Measurements from ENCODE around the gene C6orf136. TPM values are rescaled to one million over a fixed set of nuclear protein-coding genes. Genes with fewer than 3 reads are reported as not detected.
A peak's percentile ranks its signal among the peaks of the same experiment; 100 is the strongest.

C6orf136 gene
- total and polyA plus RNA-seq, 9 of the 15 experiments (the other 6 are each of a cell fraction or from before 2014, with no cell fraction given): 14.1 to 63.1 (median 18.4) TPM

DNA sequence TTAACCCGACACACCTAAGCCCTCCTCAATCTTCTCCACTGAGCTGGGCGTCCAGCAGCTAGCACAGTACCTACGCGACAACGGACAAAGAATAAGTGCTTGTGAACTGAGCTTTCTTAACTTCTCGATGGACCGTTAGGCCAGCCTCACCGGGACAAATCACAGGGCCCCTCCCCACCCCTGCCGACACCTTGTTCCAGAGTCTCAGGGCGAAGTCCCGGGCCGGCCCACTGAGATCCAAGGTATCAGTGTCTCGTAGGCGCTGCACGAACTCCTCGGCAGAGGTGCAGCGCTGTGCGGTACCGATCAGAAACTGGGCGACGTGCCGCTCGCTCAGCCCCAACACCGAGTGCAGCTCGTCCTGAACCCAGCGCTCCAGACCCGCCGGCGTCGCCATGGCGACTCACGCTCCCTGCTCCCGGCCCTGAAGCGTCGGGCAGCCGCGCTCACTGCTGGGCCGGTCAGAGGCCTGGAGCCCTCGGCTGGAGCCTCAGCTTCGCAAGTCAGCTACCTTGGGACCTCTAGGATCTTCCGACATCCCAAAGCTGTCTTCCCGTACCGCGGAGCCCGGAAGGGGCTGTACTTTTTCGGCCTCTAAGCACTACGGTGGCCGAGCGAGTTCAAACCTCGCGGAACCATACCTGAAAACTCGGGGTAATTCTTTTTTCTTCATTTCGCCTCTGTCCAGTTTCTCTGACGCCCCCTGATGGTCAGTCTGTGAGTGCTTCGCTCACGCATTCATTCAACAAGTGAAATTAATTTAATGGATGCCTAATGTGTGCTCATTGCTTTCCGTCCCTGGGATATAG is 25.7 kb downstream of the C6orf136 start, which contains the start of gene DHX16 (continued):
- TF ChIP-seq, protein P1, sequence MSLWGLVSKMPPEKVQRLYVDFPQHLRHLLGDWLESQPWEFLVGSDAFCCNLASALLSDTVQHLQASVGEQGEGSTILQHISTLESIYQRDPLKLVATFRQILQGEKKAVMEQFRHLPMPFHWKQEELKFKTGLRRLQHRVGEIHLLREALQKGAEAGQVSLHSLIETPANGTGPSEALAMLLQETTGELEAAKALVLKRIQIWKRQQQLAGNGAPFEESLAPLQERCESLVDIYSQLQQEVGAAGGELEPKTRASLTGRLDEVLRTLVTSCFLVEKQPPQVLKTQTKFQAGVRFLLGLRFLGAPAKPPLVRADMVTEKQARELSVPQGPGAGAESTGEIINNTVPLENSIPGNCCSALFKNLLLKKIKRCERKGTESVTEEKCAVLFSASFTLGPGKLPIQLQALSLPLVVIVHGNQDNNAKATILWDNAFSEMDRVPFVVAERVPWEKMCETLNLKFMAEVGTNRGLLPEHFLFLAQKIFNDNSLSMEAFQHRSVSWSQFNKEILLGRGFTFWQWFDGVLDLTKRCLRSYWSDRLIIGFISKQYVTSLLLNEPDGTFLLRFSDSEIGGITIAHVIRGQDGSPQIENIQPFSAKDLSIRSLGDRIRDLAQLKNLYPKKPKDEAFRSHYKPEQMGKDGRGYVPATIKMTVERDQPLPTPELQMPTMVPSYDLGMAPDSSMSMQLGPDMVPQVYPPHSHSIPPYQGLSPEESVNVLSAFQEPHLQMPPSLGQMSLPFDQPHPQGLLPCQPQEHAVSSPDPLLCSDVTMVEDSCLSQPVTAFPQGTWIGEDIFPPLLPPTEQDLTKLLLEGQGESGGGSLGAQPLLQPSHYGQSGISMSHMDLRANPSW (CRISPR knock-in tag; IDR thresholded peaks at IDR 0.05): peak; percentile 75
- TF ChIP-seq, protein P2, sequence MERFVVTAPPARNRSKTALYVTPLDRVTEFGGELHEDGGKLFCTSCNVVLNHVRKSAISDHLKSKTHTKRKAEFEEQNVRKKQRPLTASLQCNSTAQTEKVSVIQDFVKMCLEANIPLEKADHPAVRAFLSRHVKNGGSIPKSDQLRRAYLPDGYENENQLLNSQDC (CRISPR knock-in tag; IDR thresholded peaks at IDR 0.05): no peak
- TF ChIP-seq ZNF644 (tag; IDR thresholded peaks at IDR 0.05; ENCODE audit: low read depth) (0 out of 2 replicates have a peak, but pooled peaks have one; percentile 59), MYBL2 (IDR thresholded peaks at IDR 0.05; ENCODE audit: low read depth) (no peak), MYBL2 (CRISPR knock-in tag; IDR thresholded peaks at IDR 0.05; ENCODE audit: borderline replicate concordance) (no peak), USF2 (CRISPR knock-in tag; IDR thresholded peaks at IDR 0.05) (no peak), ZNF551 (CRISPR knock-in tag; IDR thresholded peaks at IDR 0.05) (no peak), GTF2E2 (tag; IDR thresholded peaks at IDR 0.05) (peak; percentile 62; the same call in 1 of the 2 replicates), C11orf30 (IDR thresholded peaks at IDR 0.05; ENCODE audit: low read depth) (peak; percentile 89), CBX1 (IDR thresholded peaks at IDR 0.05; ENCODE audit: low read depth) (no peak), ERF (CRISPR knock-in tag; IDR thresholded peaks at IDR 0.05) (peak; percentile 79; the same call in 1 of the 2 replicates), ETS2 (tag; IDR thresholded peaks at IDR 0.05; ENCODE audit: borderline replicate concordance, poor library complexity, severe bottlenecking) (no peak), CCNT2 (IDR thresholded peaks at IDR 0.05; ENCODE audit: borderline replicate concordance, extremely low read depth, insufficient read length, low read depth, low read length) (peak; percentile 57), ZNF3 (CRISPR knock-in tag; IDR thresholded peaks at IDR 0.05) (peak; percentile 99), ZBTB34 (CRISPR knock-in tag; IDR thresholded peaks at IDR 0.05) (no peak), FOSL1 (tag; conservative IDR thresholded peaks at IDR 0.05) (no peak), PRMT5 (CRISPR knock-in tag; IDR thresholded peaks at IDR 0.05) (no peak), ZNF143 (CRISPR knock-in tag; IDR thresholded peaks at IDR 0.05) (peak; percentile 58; the same call in 1 of the 2 replicates), SMAD3 (CRISPR knock-in tag; conservative IDR thresholded peaks at IDR 0.05) (no peak)
- TF ChIP-seq, protein P3, sequence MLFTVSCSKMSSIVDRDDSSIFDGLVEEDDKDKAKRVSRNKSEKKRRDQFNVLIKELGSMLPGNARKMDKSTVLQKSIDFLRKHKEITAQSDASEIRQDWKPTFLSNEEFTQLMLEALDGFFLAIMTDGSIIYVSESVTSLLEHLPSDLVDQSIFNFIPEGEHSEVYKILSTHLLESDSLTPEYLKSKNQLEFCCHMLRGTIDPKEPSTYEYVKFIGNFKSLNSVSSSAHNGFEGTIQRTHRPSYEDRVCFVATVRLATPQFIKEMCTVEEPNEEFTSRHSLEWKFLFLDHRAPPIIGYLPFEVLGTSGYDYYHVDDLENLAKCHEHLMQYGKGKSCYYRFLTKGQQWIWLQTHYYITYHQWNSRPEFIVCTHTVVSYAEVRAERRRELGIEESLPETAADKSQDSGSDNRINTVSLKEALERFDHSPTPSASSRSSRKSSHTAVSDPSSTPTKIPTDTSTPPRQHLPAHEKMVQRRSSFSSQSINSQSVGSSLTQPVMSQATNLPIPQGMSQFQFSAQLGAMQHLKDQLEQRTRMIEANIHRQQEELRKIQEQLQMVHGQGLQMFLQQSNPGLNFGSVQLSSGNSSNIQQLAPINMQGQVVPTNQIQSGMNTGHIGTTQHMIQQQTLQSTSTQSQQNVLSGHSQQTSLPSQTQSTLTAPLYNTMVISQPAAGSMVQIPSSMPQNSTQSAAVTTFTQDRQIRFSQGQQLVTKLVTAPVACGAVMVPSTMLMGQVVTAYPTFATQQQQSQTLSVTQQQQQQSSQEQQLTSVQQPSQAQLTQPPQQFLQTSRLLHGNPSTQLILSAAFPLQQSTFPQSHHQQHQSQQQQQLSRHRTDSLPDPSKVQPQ (CRISPR knock-in tag; IDR thresholded peaks at IDR 0.05; ENCODE audit: borderline replicate concordance): no peak

Measured in K562 (cell line).